Activated effector memory CD4-positive, alpha-beta T cell treated with Interleukin-2 at 50 U/mL for 16 hours (primary cell): Measurements from ENCODE around the gene TBC1D5.
"Not testable (repeated sequence)": the region's sequence is repeated elsewhere in the genome, so short reads cannot be mapped to it uniquely, and the experiment has no call there.

Experiments used
- DNase-seq: peaks from one replicate; pipeline ENCODE4 v3.0.0-alpha.2; 2020

Gene TBC1D5

DNA sequence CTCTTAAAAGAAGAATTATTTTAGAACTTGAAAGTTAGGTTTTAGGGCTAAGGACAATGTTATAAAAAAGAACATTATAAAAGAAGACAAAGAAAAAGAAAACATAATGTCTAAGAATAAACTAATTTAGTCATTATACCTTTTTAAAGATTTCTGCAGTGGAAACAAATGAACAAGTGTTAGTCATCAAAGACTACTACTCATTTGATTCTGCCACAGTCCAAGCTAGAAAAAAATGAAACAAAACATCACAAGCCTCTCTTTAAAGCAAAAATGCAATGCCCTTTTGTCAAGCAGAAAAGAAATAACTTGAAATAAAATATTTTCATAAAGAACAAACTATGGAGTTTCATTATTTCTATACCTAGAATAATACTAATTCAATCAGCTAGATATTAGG, 102.0 kb downstream of the TBC1D5 start:
- no peak for DNase-seq

DNA sequence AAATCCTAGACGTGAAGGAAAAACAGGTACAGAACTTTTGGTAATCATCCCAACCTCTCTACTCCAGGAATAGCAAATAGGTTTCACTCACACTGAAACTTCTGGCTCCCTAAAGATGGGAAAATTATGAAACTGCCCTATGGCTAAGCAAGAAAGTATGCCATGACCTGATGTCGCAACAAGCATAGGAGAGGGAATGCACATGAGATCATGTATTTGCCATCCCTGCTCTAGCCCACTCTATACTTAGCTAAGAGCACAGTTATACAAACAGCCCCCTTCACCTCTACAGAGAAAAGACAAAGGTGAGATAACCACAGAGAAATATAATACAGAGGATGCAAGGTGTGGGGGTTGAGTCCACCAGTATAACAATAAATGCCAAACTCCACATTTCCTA, 102.7 kb downstream of the TBC1D5 start:
- DNase-seq, result no peak

DNA sequence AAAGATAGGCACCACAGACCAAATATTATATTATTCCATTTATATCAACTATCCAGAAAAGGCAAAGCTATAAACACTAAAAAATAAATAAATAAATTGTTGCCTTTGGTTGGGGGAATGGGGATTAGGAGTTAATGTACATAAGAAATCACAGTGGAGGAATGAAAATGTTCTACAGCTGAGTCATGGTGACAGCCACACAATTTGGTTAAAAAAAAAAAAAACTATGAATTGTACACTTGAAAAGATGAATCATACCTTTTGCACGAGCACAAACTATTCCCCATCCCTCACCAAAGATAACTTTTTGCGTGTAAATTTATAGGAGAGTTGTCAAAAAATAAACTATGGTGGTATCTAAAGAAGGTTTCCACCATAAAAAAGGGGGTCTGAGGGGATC, 103.2 kb downstream of the TBC1D5 start:
- no peak for DNase-seq

DNA sequence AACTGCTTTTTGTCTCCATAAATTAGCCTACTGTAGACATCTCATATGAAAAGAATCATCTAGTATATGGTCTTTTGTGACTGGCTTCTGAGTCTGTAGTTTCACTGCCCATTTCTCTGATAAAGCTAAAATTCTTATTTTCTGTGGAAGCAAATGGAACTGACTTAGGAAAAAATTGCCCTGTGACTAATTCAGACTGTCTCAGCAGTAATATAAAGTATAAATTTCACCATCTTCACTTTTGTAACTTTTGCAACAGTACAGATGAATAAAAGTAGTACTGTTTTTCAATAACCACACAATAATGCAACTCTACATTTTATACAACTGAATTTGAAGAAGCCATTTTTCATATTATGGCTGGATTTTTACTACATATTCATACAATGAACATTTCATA, 104.1 kb downstream of the TBC1D5 start:
- no peak for DNase-seq

DNA sequence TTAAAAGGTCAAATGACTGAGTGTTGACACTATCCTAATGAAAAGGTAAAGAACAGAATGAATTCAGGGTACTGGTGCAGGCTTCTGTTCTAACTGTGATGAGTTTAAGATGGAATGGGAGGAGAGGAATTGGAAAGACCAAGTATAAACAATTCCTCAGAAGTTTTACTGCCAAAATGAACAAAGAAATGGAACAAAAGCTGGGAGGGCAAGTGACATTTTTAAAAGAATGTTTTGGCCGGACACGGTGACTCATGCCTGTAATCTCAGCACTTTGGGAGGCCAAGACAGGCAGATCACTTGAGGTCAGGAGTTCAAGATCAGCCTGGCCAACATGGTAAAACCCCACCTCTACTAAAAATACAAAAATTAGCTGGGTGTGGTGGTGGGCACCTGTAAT, 106.8 kb downstream of the TBC1D5 start:
- not testable (repeated sequence) for DNase-seq

DNA sequence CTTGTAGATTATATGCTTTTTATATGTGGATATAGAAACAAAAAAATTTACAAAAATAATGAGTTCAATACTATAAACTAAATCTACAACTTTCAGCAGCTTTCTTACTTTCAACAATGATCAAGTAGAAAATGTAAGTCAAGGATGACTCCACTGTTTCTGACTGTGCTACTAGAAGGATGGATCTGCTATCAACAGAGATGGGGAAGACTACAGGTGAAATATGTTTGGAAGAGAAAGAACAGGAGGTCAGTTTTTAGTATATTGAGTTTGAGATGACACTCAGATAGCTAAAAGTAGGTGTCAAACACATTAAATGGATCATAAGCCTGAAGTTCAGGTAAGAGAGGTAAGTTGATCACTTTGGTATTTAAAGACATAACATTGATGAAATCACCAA, 107.5 kb downstream of the TBC1D5 start:
- no peak for DNase-seq

DNA sequence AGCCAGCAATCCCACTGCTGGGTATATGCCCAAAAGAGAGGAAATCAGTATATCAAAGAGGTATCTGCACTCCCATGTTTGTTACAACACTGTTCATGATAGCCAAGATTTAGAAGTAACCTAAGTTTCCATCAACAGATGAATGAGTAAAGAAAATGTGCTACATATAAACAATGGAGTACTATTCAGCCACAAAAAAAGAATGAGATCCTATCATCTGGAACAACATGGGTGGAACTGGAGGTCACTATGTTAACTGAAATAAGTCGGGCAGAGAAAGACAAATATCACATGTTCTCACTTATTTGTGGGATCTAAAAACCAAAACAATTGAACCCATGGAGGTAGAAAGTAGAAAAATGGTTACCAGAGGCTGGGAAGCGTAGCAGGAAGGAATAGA, 108.2 kb downstream of the TBC1D5 start:
- DNase-seq, result no peak

DNA sequence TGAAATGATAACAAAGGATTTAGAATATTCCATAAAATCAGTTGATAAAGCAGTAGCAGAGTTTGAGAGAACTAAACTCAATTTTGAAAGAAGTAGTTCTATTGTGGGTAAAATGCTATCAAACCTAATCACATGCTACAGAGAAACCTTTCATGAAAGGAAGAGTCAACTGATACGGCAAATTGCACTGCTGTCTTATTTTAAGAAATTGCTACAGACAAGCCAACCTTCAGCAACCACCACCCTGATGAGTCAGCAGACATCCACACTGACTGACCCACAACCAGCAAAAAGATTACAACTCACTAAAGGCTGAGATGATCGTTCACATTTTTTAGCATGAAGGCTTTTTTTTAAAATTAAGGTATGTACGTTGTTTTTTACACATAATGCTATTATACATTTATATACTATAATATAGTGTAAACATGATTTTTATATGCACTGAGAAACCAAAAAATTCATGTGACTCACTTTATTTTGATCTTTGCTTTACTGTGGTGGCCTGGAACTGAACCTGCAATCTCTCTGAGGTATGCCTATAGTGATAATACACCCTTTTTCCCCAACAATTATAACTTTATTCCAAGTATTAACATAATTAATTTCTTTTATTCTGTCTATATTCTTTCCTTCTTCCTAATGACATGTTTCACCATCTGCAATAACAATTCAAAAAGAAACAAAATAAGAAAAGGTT, 109.9 kb downstream of the TBC1D5 start:
- DNase-seq, result no peak

DNA sequence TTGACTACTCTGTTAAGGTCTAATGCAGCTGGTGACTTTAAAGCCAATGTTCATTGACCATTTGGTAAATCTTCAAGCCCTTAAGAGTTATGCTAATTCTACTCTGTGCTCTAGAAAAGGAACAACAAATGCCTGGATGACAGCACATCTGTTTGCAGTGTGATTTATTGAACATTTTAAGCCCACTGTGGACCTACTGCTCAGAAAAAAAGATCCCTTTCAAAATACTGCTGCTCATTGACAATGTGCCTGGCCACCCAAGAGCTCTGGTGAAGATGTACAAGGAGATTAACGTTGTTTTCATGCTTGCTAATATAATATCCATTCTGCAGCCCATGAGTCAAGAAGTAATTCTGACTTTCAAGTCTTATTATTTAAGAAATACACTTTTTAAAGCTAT, 110.8 kb downstream of the TBC1D5 start:
- no peak for DNase-seq

DNA sequence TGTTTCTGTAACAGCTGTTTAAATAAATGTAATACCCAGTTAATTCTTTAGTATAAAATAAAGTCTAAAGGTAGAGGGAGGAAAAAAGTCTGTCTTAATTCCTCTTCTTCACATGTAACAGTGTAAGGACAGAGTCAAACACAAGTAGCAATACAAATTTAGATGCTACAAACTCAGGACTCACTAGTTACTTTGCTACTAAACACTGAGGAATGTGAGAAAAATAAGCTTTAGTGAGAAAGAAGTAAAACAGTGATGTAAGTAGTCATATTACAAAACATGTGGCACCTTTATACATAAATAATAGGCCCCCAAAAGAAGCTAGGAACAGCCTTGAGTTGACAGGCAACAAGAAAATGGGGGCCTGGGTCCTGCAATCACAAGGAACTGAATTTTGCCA, 113.0 kb downstream of the TBC1D5 start:
- no peak for DNase-seq

DNA sequence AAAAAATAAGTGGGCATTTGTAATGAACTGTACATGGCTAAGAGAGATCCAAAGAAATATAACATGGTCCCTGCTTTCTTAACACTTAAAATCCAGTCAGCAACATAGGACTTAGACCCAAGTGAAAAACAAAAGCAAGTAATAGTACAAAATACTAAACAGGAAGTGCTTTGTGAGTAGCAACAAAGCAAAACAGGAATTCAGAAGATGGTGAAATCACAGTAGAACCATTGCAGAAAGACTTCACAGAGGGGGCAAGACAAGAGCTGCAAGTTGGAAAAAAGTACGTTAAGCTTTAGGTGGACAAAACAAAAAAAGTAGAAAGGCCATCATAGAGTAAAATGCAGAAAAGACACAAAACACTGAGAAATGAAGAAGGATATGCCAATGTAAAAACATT, 116.0 kb downstream of the TBC1D5 start:
- no peak for DNase-seq

DNA sequence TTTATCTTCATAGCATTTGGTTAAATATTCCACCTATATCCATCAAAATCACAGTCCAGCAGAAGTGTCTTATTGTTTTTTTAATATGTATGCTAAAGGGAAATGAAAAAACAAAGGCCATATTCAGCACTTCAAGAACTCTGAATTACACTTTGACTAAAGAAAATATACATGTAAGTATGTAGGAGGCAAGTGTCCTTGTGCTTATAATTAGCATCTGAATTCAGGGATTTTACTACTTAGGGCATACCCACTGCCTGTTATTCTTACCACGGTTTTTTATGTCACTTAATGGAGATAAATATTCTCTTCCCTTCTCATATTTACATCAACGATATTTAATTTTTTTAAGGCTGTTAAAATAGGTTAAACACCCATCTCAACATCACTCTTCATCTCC, 117.3 kb downstream of the TBC1D5 start:
- DNase-seq, result no peak

DNA sequence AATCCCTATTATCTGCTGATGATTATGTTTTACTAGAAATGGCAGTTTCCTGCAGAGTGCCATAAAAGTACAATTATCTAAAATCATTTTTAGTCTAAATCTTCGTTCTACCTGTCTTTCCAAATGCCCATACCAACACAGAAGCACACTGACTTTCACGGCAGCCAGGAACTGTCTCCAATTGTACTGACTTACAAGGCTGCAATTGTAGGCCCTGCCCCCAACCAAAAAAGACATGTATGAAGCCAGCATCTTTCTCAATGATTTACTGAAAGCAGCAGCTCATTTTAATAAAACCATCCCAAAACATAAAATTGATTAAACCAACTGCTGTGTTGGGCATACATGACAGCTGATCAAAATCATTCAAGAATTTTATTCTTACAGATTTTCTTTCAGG, 119.0 kb downstream of the TBC1D5 start:
- no peak for DNase-seq

DNA sequence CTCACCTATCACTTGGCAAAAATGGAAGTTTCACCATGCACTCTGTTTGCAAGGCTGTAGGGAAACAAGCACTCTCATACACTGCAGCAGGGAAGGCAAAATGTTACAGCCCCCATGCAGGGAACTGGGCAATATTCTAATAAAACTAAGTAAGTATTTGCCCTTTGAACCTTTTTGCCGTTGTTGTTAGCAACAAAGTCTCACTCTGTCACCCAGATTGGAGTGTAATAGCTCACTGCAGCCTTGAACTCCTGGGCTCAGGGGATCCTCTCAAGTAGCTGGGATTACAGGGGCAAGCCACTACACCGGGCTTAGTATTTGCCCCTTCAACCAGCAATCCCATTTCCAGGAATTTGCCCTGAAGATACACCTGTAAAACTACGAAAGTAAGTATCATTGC, 122.5 kb downstream of the TBC1D5 start:
- no peak for DNase-seq

DNA sequence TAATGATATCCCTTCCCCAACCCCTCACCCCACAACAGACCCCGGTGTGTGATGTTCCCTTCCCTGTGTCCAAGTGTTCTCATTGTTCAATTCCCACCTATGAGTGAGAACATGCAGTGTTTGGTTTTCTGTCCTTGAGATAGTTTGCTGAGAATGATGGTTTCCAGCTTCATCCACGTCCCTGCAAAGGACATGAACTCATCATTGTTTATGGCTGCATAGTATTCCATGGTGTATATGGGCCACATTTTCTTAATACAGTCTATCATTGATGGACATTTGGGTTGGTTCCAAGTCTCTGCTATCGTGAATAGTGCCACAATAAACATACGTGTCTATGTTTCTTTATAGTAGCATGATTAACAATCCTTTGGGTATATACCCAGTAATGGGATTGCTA, 129.4 kb downstream of the TBC1D5 start:
- DNase-seq, result not testable (repeated sequence)

DNA sequence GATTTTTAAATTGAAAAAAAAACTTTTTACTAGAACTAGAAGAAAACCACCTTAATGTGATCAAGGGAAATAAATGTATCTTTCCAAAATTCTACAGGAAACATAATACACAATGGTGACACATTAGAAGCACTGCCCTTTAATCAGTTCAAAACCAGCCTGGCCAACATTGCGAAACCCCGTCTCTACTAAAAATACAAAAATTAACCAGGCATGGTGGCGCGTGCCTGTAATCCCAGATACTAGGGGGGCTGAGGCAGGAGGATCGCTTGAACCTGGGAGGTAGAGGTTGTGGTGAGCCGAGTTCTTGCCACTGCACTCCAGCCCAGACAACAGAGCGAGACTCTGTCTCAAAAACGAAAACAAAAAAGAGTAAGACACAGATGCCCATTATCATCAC, 134.5 kb downstream of the TBC1D5 start:
- DNase-seq, result no peak

DNA sequence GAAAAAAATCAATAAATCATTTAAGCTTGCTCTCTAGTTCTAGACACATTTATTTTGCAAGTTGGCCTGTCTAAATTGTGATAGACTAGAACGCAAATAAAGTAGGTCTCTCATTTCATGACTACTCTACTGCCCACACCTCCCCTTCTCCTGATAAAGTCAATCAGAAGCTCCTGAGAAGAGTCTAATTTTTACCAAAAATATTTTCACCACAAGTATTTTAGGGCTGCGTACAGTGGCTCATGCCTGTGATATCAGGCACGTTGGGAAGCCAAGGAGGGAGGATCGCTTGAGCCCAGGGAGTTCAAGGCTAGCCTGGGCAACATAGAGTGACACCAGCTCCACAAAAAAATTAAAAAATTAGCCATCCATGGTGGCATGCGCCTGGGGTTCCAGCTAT, 136.5 kb downstream of the TBC1D5 start:
- DNase-seq, result no peak

DNA sequence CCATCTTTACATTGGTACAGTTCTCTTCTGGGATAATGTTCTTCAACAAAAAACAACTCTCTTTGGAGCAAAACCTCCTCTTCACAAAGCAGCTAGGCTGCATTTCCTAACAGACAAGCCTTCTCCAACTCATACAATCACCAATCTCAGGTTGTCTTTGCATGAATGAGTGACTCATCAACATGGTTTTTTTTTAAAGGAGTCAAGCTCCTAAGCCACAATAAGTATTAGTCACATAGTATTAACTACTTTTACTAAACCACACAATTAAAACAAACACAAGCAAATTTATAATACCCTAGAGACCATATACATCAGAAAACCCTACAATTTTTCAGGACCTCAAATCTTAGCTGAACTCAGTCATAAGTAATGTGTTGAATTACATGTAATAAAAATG, 137.4 kb downstream of the TBC1D5 start:
- no peak for DNase-seq

DNA sequence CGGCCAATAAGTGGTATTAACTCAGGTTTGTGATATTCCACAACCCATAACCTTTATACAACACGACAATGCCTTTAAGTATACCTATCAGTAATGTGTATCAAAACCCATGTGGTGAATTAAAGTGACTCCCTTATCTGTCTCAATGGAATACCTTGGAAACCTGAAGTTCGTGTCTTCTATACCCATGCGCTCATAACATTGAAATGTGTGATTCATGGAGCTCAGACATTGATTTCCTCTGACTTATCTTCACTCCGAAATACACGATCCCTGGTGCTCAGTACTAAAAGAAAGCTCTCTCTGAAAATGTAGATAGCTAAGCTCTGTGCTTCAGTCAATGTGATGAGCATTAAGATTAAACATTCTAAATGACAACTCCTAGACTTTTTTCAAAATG, 140.3 kb downstream of the TBC1D5 start:
- no peak for DNase-seq

DNA sequence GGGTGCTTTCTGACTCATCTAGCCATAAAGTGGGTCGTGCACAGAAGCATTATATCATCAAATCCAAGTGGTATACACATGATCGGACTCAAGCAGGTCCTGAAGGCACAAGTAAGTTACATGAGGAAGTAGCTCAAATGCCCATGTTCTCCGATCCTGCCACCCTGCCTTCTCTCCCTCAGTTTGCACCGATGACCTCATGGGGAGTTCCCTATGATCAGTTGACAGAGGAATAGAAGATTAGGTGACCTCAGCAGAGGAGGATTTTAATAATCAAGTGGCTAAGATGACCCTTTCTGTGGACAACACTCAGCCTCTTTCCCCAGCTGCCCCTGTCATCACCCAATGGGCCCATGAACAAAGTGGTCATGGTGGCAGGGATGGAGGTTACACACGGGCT, 149.5 kb downstream of the TBC1D5 start:
- no peak for DNase-seq

DNA sequence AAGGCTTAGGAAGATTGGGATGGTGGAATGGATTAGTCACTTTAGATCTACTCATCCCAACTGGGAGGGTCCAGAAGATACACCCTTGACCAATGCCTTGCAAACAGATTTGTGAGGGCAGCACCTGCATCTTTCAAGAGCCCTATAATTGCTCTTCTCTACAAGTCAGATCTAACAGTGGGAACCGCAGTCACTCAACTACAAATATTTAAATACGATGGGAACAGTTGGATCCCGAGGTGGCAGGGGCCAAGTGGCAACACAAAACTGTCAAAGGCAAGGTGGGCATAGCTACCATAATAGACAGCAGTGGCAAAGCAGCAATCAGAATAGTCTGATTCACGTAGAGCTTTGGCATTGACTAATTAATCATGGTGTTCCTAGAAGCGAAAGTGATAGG, 152.0 kb downstream of the TBC1D5 start:
- no peak for DNase-seq

DNA sequence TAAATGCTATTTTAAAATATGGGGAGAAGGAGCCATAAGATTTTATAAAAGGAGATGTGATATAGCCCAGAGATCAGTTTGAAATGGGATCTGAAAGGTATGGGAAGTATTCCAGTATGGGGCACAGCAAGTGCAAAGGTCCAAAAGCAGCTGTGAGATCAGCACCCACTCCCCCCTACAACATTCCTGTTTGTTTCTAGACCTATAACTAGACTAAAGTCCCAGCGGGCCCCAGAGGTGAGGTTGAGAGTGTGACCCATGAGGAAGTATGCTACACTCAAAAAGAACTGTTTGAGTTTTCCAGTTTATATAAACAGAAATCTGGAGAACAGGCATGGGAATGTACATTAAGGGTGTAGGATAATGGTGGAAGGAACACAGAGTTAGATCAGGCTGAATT, 152.5 kb downstream of the TBC1D5 start:
- DNase-seq, result no peak

DNA sequence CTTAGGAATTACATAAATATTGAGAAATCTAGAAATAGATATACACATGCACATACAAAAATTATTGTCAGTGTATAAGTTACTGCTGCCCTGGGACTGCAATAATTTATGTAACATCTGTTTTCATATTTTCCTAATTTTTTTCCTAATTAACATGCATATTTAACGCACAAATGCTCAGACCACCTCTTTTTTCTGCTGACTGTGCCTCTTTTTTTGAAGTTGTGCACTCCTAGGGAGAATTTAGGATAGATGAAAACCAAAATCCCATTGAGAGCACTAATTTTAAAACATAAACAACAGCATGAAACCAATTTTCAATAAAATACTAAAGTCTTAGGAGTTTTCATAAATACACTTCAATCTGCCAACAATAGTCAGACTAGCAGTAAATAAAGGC, 154.0 kb downstream of the TBC1D5 start:
- no peak for DNase-seq

DNA sequence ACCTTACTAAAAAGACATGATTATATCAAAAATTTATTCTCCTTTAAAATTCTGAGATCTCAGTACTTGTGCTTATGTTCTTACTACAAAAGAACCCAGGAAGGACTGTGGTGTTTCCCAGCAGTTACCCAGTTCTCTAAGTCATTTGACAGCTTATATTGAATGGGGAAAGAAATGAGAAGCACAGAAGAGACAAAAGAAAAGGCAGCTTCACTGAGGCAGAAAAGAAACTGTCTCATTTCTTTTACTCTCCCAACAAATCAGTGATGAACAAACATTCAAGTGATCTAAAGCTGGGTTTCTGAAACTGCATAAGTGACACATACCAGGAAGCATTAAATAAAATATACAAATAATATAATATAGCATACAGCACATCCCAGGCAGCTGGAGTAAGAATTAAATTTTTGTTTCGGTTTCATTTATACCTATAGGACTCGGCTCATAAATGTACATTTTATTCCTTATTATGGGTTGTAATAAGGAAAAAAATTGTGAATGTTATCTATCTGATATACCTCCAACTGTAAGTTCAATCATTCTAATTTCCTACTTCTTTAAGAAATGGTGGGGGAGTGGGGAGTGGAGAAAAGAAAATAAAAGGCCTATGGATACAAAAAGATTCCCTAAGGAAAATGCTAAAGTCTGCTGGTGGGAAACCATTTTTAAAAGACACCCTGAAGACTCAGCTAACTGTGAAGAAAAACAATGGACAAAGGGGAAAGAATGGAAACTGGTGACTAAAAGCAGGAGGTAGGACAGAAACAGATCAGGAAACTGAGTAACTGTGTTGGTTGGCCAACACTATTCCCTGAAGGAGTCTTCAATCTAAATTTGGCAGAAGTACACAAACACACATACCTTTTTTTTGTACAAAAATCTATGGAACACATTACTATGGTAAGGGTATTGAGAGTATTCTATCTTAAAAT, 156.8 kb downstream of the TBC1D5 start:
- no peak for DNase-seq

DNA sequence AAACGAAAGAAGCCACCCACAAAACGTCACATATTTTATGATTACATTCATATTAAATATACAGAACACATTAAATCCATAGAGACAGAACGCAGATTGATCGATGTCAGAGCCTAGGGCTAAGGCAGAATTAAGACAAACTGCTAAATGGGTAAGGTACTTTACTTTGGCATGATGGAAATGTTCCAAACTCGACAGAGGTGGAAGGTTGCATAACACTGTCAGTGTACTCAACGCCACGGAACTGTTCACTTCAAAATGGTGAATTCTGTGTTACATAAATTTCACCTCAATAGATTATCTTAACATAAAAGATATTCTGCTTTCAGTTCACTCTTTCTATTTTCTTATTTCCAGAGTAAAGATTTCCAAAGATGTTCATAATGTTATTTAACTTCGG, 158.4 kb downstream of the TBC1D5 start:
- no peak for DNase-seq
